A549 (cell line): ENCODE measurements around the gene IFI6. TPM values are rescaled to one million over a fixed set of nuclear protein-coding genes. Genes with fewer than 3 reads are reported as not detected.

Experiments
- ATAC-seq, 2 experiments: fragments of 200-7000 bp in 1 of 2; fragments of >200 bp in 1 of 2; cut with Nextera tagmentation in 1 of 2; cut with Tn5 transposase in 1 of 2; 3 replicates each; pipeline versions ENCODE4 v1.8.0 to v1.9.1; 2018 to 2020; ENCODE audit warnings: mild to moderate bottlenecking in 1 of 2, moderate library complexity in 1 of 2
- CTCF ChIA-PET: fragments of 300-600 bp; sonication (Branson Sonifier 250); formaldehyde crosslinking; extraction: SDS; loops from one replicate; lab custom pipeline; 2021; ENCODE audit warnings: antibody characterized with exemption, inconsistent platforms; lab: Yijun Ruan, JAX
- POLR2A ChIA-PET: fragments of 350-600 bp; formaldehyde crosslinking; extraction: SDS; loops from one replicate; lab custom pipeline; 2021; ENCODE audit warnings: antibody characterized with exemption, inconsistent platforms; lab: Yijun Ruan, JAX
- DNase-seq, 2 experiments: peaks; one replicate each; pipeline versions ENCODE4 v3.0.0 to v3.0.0-alpha.2; 2011 to 2016; ENCODE audit warnings: low read depth in 1 of 2, low spot score in 1 of 2
- FAIRE-seq: peaks from 2 replicates; lab custom pipeline; 2011; peaks lifted over from hg19 to GRCh38; lab: Jason Lieb, UNC
- H3K27ac ChIP-seq, 2 experiments: fragments of >200 bp; sonication (Bioruptor Twin); formaldehyde crosslinking; 3 replicates each; pipeline ENCODE4 v1.5.1; 2016 to 2017
- H3K4me1 ChIP-seq: fragments of >200 bp; sonication (Bioruptor Twin); formaldehyde crosslinking; 3 replicates; pipeline ENCODE4 v1.6.1; 2016
- H3K4me2 ChIP-seq: fragments of >200 bp; sonication (Bioruptor Twin); formaldehyde crosslinking; 3 replicates; pipeline ENCODE4 v1.6.1; 2016
- H3K4me3 ChIP-seq: fragments of >200 bp; sonication (Bioruptor Twin); formaldehyde crosslinking; 3 replicates; pipeline ENCODE4 v1.5.1; 2016
- H3K9me3 ChIP-seq: fragments of >200 bp; sonication (Bioruptor Twin); formaldehyde crosslinking; 3 replicates; pipeline ENCODE4 v1.6.1; 2016
- ATOH8 ChIP-seq: fragments of 250-450 bp; sonication (Bioruptor Pico); IDR thresholded peaks from 2 replicates; pipeline ENCODE4 v1.5.0; 2020; ENCODE audit warnings: low read depth, mild to moderate bottlenecking, moderate library complexity
- BCL3 ChIP-seq: fragments of >200 bp; sonication (Bioruptor Twin); formaldehyde crosslinking; IDR thresholded peaks from 3 replicates; pipeline ENCODE4 v1.6.1; 2016
- CHD4 ChIP-seq: fragments of 200-600 bp; sonication (generic); IDR thresholded peaks from 2 replicates; pipeline ENCODE4 v1.6.1; 2016; ENCODE audit warnings: antibody characterized with exemption, mild to moderate bottlenecking, borderline replicate concordance
- EHF ChIP-seq: fragments of 250-450 bp; sonication (Bioruptor Pico); IDR thresholded peaks from 2 replicates; pipeline ENCODE4 v1.5.0; 2020; ENCODE audit warnings: mild to moderate bottlenecking
- ELK1 ChIP-seq: fragments of 150-350 bp; IDR thresholded peaks from 2 replicates; pipeline ENCODE4 v1.6.1; 2014; ENCODE audit warnings: low read depth, mild to moderate bottlenecking, low read length
- EP300 ChIP-seq, 2 experiments: fragments of >200 bp; sonication (Bioruptor Twin); formaldehyde crosslinking; IDR thresholded peaks; 2 replicates in 1 of 2; 3 replicates in 1 of 2; pipeline ENCODE4 v1.6.1; 2016 to 2017
- ESRRA ChIP-seq: fragments of 150-350 bp; IDR thresholded peaks from 2 replicates; pipeline ENCODE4 v1.6.1; 2014; ENCODE audit warnings: mild to moderate bottlenecking, low read length, borderline replicate concordance
- GATA3 ChIP-seq: IDR thresholded peaks from 2 replicates; pipeline ENCODE4 v1.6.1; 2012; ENCODE audit warnings: borderline replicate concordance
- HDAC2 ChIP-seq: fragments of 200-600 bp; sonication (generic); IDR thresholded peaks from 2 replicates; pipeline ENCODE4 v1.6.1; 2016
- HEYL ChIP-seq: fragments of 250-450 bp; sonication (Bioruptor Pico); IDR thresholded peaks from 2 replicates; pipeline ENCODE4 v1.8.0; 2021; ENCODE audit warnings: mild to moderate bottlenecking, moderate library complexity
- HMGXB4 ChIP-seq: fragments of 250-450 bp; sonication (Bioruptor Pico); IDR thresholded peaks from 2 replicates; pipeline ENCODE4 v1.5.0; 2021; ENCODE audit warnings: mild to moderate bottlenecking, moderate library complexity, borderline replicate concordance
- KDM1A ChIP-seq: fragments of 200-600 bp; sonication (generic); IDR thresholded peaks from 2 replicates; pipeline ENCODE4 v1.6.1; 2016; ENCODE audit warnings: low read depth, mild to moderate bottlenecking
- PBX3 ChIP-seq: IDR thresholded peaks from 2 replicates; pipeline ENCODE4 v1.6.1; 2012
- POLR2A ChIP-seq: IDR thresholded peaks from 2 replicates; pipeline ENCODE4 v1.6.1; 2012; ENCODE audit warnings: mild to moderate bottlenecking, low read length
- POLR2AphosphoS2 ChIP-seq: conservative IDR thresholded peaks from 2 replicates; pipeline ENCODE4 v1.6.1; 2012; ENCODE audit warnings: low read length, improper control_type of control experiment, inconsistent platforms
- RNF2 ChIP-seq: fragments of 200-600 bp; sonication (generic); IDR thresholded peaks from 2 replicates; pipeline ENCODE4 v1.6.1; 2016; ENCODE audit warnings: low read depth, mild to moderate bottlenecking, antibody characterized with exemption, moderate library complexity, borderline replicate concordance
- ZFP36 ChIP-seq: fragments of 450-650 bp; IDR thresholded peaks from 2 replicates; pipeline ENCODE4 v1.6.1; 2014; ENCODE audit warnings: borderline replicate concordance; ENCODE audit not compliant: partially characterized antibody
- ZSCAN20 ChIP-seq: fragments of 250-450 bp; sonication (Bioruptor Pico); IDR thresholded peaks from 2 replicates; pipeline ENCODE4 v1.8.0; 2022; ENCODE audit warnings: mild to moderate bottlenecking, moderate library complexity
- WGBS: methylation state at CpG from one replicate; pipeline ENCODE4 v1.1.6; 2017; ENCODE audit errors: missing lambda C conversion rate; 5-methylcytosine and 5-hydroxymethylcytosine counted together
- polyA plus RNA-seq, 4 experiments: library from polyadenylated mRNA; depleted of rRNA in 3 of 4; stranded (reverse); fragments of >200 nt; fragmentation: RNase III in 1 of 4; extraction: RNeasy Plus Mini Kit Qiagen cat#74134 plus additional on column Dnase treatment in 1 of 4; gene quantifications; 2 replicates in 3 of 4; 3 replicates in 1 of 4; pipeline ENCODE4 v1.2.3, GENCODE V29; 2011 to 2017

Gene IFI6
- polyA plus RNA-seq, 2 of the 4 experiments (the other 2 are of a cell fraction) = 6.3 to 8.8 TPM

- Histone ChIP-seq H3K4me3 (no peak overlapping the region), H3K4me2 (no peak overlapping the region), H3K4me1 (no peaks in the 10 kb centered on the region), H3K9me3 (peaks cover 10% of the 10 kb centered on the region), H3K27ac (no peak overlapping the region)
- CTCF ChIA-PET = interaction anchor here (1.0 kb wide), 1 partner anchor 48 kb away, joined by 3 read pairs; no protein-coding TSS in a partner anchor
- DNase-seq (no peak), FAIRE-seq (no peak), ATAC-seq (no peak)
- TF ChIP-seq PBX3 = no peak
- TF ChIP-seq EHF (CRISPR knock-in tag) = no peak
- no peak for TF ChIP-seq GATA3
- TF ChIP-seq CHD4 = no peak
- TF ChIP-seq POLR2A = no peak
- no peak for TF ChIP-seq EP300 (IDR thresholded peaks at IDR 0.05)
- no peak for TF ChIP-seq ZSCAN20
- TF ChIP-seq ZFP36 = no peak
- TF ChIP-seq BCL3 = no peak
- no peak for TF ChIP-seq ELK1
- TF ChIP-seq ATOH8 (CRISPR knock-in tag) = no peak
- WGBS = 0% methylated on average over 2 of the region's 2 CpGs
- POLR2A ChIA-PET = no interaction called here
Observed at GRCh38 chr1:27716262-27716895, 44.4 kb upstream of the IFI6 start.

GRCh38 chr1:27713869-27714513 is 42.0 kb upstream of the IFI6 start:
- no peak overlapping the region for H3K4me3 ChIP-seq
- DNase-seq (no peak), ATAC-seq (no peak), FAIRE-seq (no peak)
- H3K4me1 ChIP-seq = no peaks in the 10 kb centered on the region
- peaks cover 10% of the 10 kb centered on the region for H3K9me3 ChIP-seq
- POLR2A ChIA-PET = no interaction called here
- 58% methylated on average over 3 of the region's 3 CpGs for WGBS
- CTCF ChIA-PET = interaction anchor here (1.5 kb wide), 1 partner anchor 12 kb away, joined by 3 read pairs; the partner anchor contains the start of gene FAM76A
- no peak for TF ChIP-seq POLR2AphosphoS2
- TF ChIP-seq HEYL = no peak
- TF ChIP-seq KDM1A = no peak
- TF ChIP-seq RNF2 = no peak
- TF ChIP-seq ESRRA = no peak
- TF ChIP-seq HDAC2 = no peak
- TF ChIP-seq HMGXB4 (CRISPR knock-in tag) = no peak
- no peak overlapping the region for H3K27ac ChIP-seq
- no peak overlapping the region for H3K4me2 ChIP-seq
